ENCODE measurements around the gene SLC9B2. TPM values are rescaled to one million over a fixed set of nuclear protein-coding genes. Genes with fewer than 3 reads are reported as not detected.

Gene SLC9B2
- total RNA-seq, 4 donors from 2014 or later = 14.8 to 17.4 (median 15.6) TPM

GRCh38 chr4:103030791-103031190 is 45.8 kb downstream of the SLC9B2 start:
- TF ChIP-seq CTCF (IDR thresholded peaks at IDR 0.05; ENCODE audit: low read depth) = no peak

- TF ChIP-seq CTCF (IDR thresholded peaks at IDR 0.05; ENCODE audit: low read depth) = no peak
These were observed 47.3 kb downstream of the SLC9B2 start for GRCh38 chr4:103029300-103029699.

- no peak for TF ChIP-seq CTCF (IDR thresholded peaks at IDR 0.05; ENCODE audit: low read depth)
These were observed 49.7 kb downstream of the SLC9B2 start for GRCh38 chr4:103026868-103027267.

GRCh38 chr4:103024996-103025395 is 51.6 kb downstream of the SLC9B2 start:
- TF ChIP-seq CTCF (IDR thresholded peaks at IDR 0.05; ENCODE audit: low read depth) = no peak

- no peak for TF ChIP-seq CTCF (IDR thresholded peaks at IDR 0.05; ENCODE audit: low read depth)
These were observed 55.4 kb downstream of the SLC9B2 start for GRCh38 chr4:103021120-103021519.

GRCh38 chr4:103019308-103020124 is 57.0 kb downstream of the SLC9B2 start, which contains the start of gene SLC9B1:
Gene SLC9B1, minus strand, starts transcription at chr4:103019705. Its CDS starts 27,994 bp downstream, at chr4:102991711.
- no peak for TF ChIP-seq CTCF (IDR thresholded peaks at IDR 0.05; ENCODE audit: low read depth)

GRCh38 chr4:103018391-103019307 is 57.9 kb downstream of the SLC9B2 start:
- no peak for TF ChIP-seq CTCF (IDR thresholded peaks at IDR 0.05; ENCODE audit: low read depth)
